COLO668 (cell line): ENCODE measurements around the gene AP1G1.
A peak's percentile ranks its signal among the peaks of the same experiment; 100 is the strongest.
"Not testable (repeated sequence)": the region's sequence is repeated elsewhere in the genome, so short reads cannot be mapped to it uniquely, and the experiment has no call there.

ENCODE experiments used
- DNase-seq: peaks from one replicate; lab custom pipeline; 2025; ENCODE audit not compliant: unreplicated experiment; lab: John Stamatoyannopoulos, UW

Gene AP1G1

GRCh38 chr16:71808593-71809459 is at the start of gene AP1G1:
Gene AP1G1, minus strand, starts transcription at chr16:71808834. Its CDS starts 19,355 bp downstream, at chr16:71789479.
- peak; percentile 96 for DNase-seq

- no peak for DNase-seq
Measured at GRCh38 chr16:71855937-71856662, 47.5 kb upstream of the AP1G1 start.

- no peak for DNase-seq
Measured at GRCh38 chr16:71854369-71854948, 45.8 kb upstream of the AP1G1 start.

GRCh38 chr16:71853413-71853812 is 44.8 kb upstream of the AP1G1 start:
- DNase-seq = no peak

GRCh38 chr16:71852561-71852960 is 43.9 kb upstream of the AP1G1 start:
- no peak for DNase-seq

- DNase-seq = no peak
Measured at GRCh38 chr16:71852158-71852557, 43.5 kb upstream of the AP1G1 start.

DNA sequence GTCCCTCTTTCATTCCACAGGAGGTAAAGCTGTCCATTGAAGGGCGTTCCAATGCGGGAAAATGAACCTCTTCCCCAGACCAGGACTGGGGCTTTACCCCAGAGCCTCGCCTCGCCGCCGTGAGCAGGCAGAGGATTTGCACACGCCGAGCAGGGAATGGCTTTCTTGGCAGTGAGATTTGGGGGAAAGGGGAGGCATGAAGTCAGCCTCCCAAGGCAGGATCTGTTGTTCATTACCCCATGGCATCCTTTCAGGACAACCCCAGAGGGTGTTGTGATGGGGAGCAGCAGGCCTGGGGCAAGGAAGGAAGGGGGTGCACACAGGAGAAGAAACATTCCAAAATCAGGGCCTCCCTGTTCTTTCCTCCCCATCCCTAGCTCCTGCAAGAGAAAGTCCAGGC is 43.1 kb upstream of the AP1G1 start:
- no peak for DNase-seq

- DNase-seq = no peak
Measured at GRCh38 chr16:71848622-71849021, 40.0 kb upstream of the AP1G1 start.

GRCh38 chr16:71847096-71847495 is 38.5 kb upstream of the AP1G1 start:
- no peak for DNase-seq

DNA sequence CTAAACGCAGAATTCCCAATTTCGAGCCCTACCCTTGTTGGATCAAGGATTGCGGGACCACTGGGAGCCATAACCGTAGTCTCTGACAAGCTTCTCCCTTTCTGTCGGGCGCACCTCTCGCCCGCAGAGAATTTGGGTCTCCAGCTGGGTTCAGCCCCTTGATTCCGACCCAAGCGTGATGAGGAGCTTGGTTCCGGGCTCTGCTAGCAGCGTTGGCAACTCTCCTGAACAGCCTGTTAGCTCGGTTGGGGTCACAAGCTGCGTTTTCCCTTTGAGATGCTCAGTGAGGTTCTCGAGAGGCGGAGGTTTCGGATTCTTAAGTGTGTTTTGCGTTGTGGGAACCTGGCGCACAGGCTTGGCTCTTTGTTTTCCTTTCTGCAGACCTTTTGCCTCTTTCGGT is 37.8 kb upstream of the AP1G1 start:
- DNase-seq = no peak

DNA sequence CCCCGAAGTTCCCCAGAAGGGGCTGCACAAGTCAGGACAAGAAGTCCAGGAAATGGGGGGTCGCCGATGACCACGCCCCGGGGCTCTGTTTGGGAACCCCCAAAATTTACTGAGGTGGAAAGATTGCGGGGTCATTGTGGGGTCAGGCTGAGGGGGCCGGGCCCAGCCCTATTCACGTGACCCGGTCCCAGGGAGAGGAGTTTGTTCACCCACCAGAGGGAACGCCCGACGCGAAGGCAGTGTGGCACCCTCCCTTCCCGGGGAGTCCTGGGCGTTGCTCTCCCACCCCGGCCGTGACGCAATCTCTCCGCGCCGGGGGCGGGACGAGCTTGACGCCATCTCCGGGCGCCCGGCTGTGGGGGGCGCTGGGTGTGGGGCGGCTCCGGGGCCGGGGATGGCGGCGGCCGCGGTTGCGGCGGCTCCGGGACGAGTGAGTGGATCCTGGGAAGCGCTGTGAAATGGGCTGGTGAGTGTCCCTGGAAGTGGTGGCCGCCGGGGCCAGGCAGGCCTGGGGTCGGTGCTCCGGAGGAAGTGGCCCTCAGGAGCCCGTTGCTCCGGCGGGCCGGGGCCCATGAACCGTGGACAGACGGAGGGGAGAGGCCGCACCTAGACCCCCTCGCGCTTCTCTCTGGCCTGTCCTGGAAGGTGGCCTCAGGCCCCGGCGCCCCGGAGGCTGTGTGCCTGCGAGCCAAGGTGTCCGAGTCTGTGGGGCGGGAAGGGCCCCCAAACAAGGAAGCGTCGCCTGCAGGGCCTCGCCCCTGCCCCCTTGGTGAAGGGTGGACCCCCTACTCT is 37.2 kb upstream of the AP1G1 start, which contains the start of gene ATXN1L:
TSS of gene ATXN1L (plus strand) at position 338 of the 792 bp plus-strand sequence. CDS start 3,765 bp downstream, outside the sequence.
- DNase-seq = peak; percentile 93

DNA sequence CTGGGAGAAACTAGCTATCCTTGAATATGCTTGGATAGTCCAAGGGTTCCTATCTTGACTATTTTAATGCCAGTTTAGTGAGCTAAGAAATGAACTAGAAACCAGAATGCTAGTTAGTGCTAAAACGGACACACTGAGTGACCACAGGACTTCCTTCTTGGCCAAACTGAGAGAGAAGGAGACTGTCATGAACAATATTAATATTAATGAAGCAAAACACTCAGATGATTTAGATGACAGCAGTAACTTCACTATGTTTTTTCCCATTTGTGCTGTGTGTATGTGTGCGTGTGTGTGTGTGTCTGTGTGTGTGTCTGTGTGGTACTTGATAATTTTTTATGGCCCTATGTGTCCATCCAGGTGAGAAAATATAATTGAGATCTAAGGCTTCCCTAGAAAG is 34.9 kb upstream of the AP1G1 start:
- DNase-seq = no peak

DNA sequence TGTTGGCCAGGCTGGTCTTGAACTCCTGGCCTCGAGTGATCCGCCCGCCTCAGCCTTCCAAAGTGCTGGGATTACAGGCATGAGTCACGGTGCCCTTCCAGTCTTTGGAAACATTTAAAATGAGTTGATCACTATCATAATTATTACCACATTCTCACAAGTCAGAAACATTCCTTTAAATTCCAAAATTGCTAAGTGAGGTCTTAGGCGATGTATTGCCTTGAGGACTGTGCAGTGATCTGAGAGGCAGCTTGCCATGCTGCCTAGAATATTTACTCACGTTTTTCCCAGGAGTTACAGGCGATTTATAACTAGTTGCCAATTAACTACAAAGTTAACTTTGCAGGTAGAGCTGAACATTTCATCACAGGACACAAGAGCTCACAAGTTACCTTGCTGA is 31.4 kb upstream of the AP1G1 start:
- DNase-seq = no peak

- no peak for DNase-seq
Measured at GRCh38 chr16:71837150-71837549, 28.5 kb upstream of the AP1G1 start.

- DNase-seq = no peak
Measured at GRCh38 chr16:71834291-71834690, 25.7 kb upstream of the AP1G1 start.

- DNase-seq = not testable (repeated sequence)
Measured at GRCh38 chr16:71832112-71832511, 23.5 kb upstream of the AP1G1 start.

DNA sequence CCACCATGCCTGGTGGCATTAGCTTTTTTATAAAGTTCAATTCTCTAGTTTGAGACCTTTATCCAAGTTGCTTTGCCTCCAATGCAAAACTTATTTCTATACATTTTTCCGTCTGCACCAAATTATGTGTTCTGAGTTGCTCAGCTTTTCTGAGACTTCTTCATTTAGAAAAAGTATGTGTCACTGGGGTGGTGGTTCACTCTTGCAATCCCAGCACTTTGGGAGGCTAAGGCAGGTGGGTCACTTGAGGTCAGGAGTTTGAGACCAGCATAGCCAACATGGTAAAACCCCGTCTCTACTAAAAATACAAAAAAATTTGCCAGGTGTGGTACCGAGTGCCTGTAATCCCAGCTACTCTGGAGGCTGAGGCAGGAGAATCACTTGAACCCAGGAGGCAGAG is 23.1 kb upstream of the AP1G1 start:
- DNase-seq = not testable (repeated sequence)

DNA sequence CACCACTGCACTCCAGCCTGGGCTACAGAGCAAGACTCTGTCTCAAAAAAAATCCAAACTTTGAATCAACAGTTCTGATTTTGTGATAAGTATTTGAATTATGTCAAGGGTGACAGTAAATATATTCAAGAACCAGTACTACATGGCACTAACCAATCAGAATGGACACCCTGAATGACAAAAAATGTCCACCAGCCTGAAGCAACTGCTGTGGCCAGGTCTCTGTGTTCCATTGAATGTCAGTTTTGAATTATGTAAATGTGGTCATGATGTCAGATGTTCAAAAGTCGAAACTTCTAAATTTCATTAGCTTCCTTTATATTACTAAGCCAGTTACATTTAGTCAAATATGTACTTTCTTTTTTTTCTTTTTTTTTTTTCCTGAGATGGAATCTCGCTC is 21.7 kb upstream of the AP1G1 start:
- DNase-seq = no peak

DNA sequence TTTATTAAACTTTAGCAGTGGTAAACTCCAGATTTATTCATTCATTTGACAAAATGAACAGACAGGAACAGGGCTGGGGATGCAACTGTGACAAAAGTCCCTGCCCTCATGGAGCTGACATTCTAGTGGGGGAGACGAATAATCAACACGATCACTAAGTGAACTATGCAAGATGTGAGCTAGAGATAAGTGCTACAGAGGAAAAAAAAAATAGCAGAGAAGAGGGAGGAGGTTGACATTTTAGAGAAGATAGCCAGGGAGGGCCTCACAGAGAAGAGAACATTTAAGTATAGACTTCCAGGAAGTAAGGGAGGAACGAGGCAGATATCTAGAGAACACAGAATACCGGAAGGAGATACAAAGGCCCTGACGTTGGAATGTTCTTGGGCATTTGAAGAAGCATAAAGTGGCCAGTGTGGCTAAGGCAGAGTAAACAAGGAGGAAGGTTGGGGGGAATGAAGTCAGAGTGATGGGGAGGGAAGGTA is 17.9 kb upstream of the AP1G1 start:
- no peak for DNase-seq

DNA sequence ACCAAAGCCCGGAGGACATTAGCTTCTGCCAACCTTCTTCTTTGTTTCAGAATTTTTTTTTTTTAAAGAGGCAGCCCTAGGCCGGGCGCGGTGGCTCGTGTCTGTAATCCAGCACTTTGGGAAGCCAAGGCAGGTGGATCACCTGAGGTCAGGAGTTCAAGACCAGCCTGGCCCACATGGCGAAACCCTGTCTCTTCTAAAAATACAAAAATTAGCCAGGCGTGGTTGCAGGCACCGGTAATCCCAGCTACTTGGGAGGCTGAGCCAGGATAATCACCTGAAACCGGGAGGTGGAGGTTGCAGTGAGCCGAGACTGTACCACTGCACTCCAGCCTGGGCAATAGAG is 8.5 kb upstream of the AP1G1 start:
- not testable (repeated sequence) for DNase-seq

GRCh38 chr16:71811261-71811803 is 2.7 kb upstream of the AP1G1 start:
- no peak for DNase-seq
